Naive thymus-derived CD4-positive, alpha-beta T cell (primary cell): ENCODE measurements around the gene RACK1. TPM values are rescaled to one million over a fixed set of nuclear protein-coding genes. Genes with fewer than 3 reads are reported as not detected.
A peak's percentile ranks its signal among the peaks of the same experiment; 100 is the strongest.
"Not testable (repeated sequence)": the region's sequence is repeated elsewhere in the genome, so short reads cannot be mapped to it uniquely, and the experiment has no call there.

Experiments
- ATAC-seq: fragments of 150-1000 bp; cut with Tn5 transposase; 2 replicates; pipeline ENCODE4 v1.10.0; 2021; ENCODE audit warnings: mild to moderate bottlenecking, moderate library complexity
- CTCF ChIA-PET: fragments of 350-600 bp; sonication (Branson Sonifier 250); formaldehyde crosslinking; loops from one replicate; lab custom pipeline; 2021; ENCODE audit warnings: antibody characterized with exemption; lab: Charles Lee
- POLR2A ChIA-PET: fragments of 350-600 bp; sonication (Branson Sonifier 250); formaldehyde crosslinking; loops from one replicate; lab custom pipeline; 2021; ENCODE audit warnings: antibody characterized with exemption, inconsistent platforms; lab: Charles Lee
- DNase-seq, 9 donors: peaks; one replicate each; pipeline versions ENCODE4 v3.0.0 to v3.0.0-alpha.2; 2020 to 2022; ENCODE audit warnings: mixed read lengths in 1 of 9
- H3K27ac ChIP-seq: one replicate; pipeline ENCODE4 v1.7.0; 2013; ENCODE audit warnings: mild to moderate bottlenecking, low read depth, low read length, moderate library complexity
- H3K27me3 ChIP-seq, 2 donors: one replicate each; pipeline ENCODE4 v1.7.0; 2013; ENCODE audit warnings: low read length in 2 of 2, mild to moderate bottlenecking in 2 of 2, moderate library complexity in 2 of 2; ENCODE audit not compliant: control insufficient read depth in 2 of 2, insufficient read depth in 2 of 2
- H3K36me3 ChIP-seq, 3 experiments: 1 replicate in 2 of 3; 2 replicates in 1 of 3; pipeline ENCODE4 v1.7.0; 2013; ENCODE audit warnings: low read length in 3 of 3, mild to moderate bottlenecking in 3 of 3, moderate library complexity in 1 of 3; ENCODE audit not compliant: insufficient read depth in 3 of 3, control insufficient read depth in 2 of 3
- H3K4me1 ChIP-seq, 2 donors: one replicate each; pipeline ENCODE4 v1.7.0; 2013; ENCODE audit warnings: low read length in 2 of 2, mild to moderate bottlenecking in 2 of 2, moderate library complexity in 1 of 2; ENCODE audit not compliant: control insufficient read depth in 2 of 2, insufficient read depth in 2 of 2
- H3K4me3 ChIP-seq: 2 replicates; pipeline ENCODE4 v1.7.0; 2013; ENCODE audit warnings: mild to moderate bottlenecking, low read length
- H3K9me3 ChIP-seq, 3 experiments: 1 replicate in 2 of 3; 2 replicates in 1 of 3; pipeline ENCODE4 v1.7.0; 2013; ENCODE audit warnings: low read length in 3 of 3; ENCODE audit not compliant: control insufficient read depth in 2 of 3
- H3K27ac Mint-ChIP-seq, 9 donors: one replicate each; pipeline ENCODE4 v1.8.0; 2020 to 2022; ENCODE audit warnings: mixed read lengths in 9 of 9, mild to moderate bottlenecking in 8 of 9, moderate library complexity in 5 of 9, inconsistent platforms in 2 of 9
- H3K27me3 Mint-ChIP-seq, 5 donors: one replicate each; pipeline ENCODE4 v1.8.0; 2021 to 2022; ENCODE audit warnings: mixed read lengths in 5 of 5, mild to moderate bottlenecking in 1 of 5
- H3K36me3 Mint-ChIP-seq, 5 donors: one replicate each; pipeline ENCODE4 v1.8.0; 2020 to 2022; ENCODE audit warnings: mixed read lengths in 5 of 5, mild to moderate bottlenecking in 3 of 5, inconsistent platforms in 1 of 5
- H3K4me1 Mint-ChIP-seq, 7 donors: one replicate each; pipeline ENCODE4 v1.8.0; 2020 to 2022; ENCODE audit warnings: mixed read lengths in 7 of 7, mild to moderate bottlenecking in 3 of 7, inconsistent platforms in 1 of 7
- H3K4me3 Mint-ChIP-seq, 10 donors: one replicate each; pipeline ENCODE4 v1.8.0; 2020 to 2022; ENCODE audit warnings: mild to moderate bottlenecking in 10 of 10, mixed read lengths in 10 of 10, moderate library complexity in 6 of 10, inconsistent platforms in 2 of 10
- H3K9me3 Mint-ChIP-seq, 11 donors: one replicate each; pipeline ENCODE4 v1.8.0; 2020 to 2022; ENCODE audit warnings: mixed read lengths in 11 of 11, mild to moderate bottlenecking in 4 of 11, inconsistent platforms in 1 of 11, moderate library complexity in 1 of 11
- intact Hi-C, 2 donors: fragments of 100-400 bp; cut with micrococcal nuclease; formaldehyde crosslinking; loops; one replicate each; pipeline ENCODE4 v1.15.1; 2023
- polyA plus RNA-seq, 2 donors: library from polyadenylated mRNA; unstranded; fragments of 300-500 nt; fragmentation: Illumina TruSeq; gene quantifications; one replicate each; pipeline ENCODE4 v1.2.3, GENCODE V29; 2021
- total RNA-seq, 6 experiments: library from RNA in 5 of 6; stranded (reverse) in 5 of 6; gene quantifications; 1 replicate in 5 of 6; 2 replicates in 1 of 6; pipeline ENCODE4 v1.2.3 and lab custom pipeline; 2021 to 2026

Gene RACK1
- total and polyA plus RNA-seq, 7 experiments from 2014 or later: 1,703 to 2,829 (median 2,491) TPM

GRCh38 chr5:181211208-181211607, 32.5 kb downstream of the RACK1 start:
- Histone ChIP-seq H3K27ac (no peak overlapping the region), H3K4me1 (peaks cover under 1 to 8% of the 10 kb centered on the region in 2 donors), H3K4me3 (no peak overlapping the region), H3K36me3 (no peaks in the 10 kb centered on the region), H3K27me3 (no peaks in the 10 kb centered on the region), H3K9me3 (no peaks in the 10 kb centered on the region)
- Mint-ChIP-seq H3K36me3 (peaks cover 0 to 17% (median 0%) of the 10 kb centered on the region in 5 donors), H3K4me1 (peaks cover 14 to 53% (median 38%) of the 10 kb centered on the region in 7 donors), H3K27ac (peak overlapping the region in 3 of 9 donors; percentile 18 to 48 (median 28)), H3K27me3 (peaks cover 0 to 15% (median 4%) of the 10 kb centered on the region in 5 donors), H3K4me3 (no peak overlapping the region), H3K9me3 (peaks cover 0 to 22% (median 3%) of the 10 kb centered on the region in 11 donors)
- ChIA-PET CTCF (no interaction called here), POLR2A (interaction anchor here (0.6 to 1.2 kb wide), 5 partner anchors 9 to 45 kb away, joined by 3 to 5 read pairs (median 4); no protein-coding TSS in a partner anchor)
- intact Hi-C loops: no loop called here
- DNase-seq (peak in 1 of 9 donors; percentile 21), ATAC-seq (no peak)

- DNase-seq, H3K4me3 ChIP-seq, H3K36me3 ChIP-seq, H3K27ac ChIP-seq, H3K27me3 ChIP-seq, ATAC-seq, H3K4me3 Mint-ChIP-seq, H3K9me3 ChIP-seq, CTCF ChIA-PET, H3K4me1 ChIP-seq, intact Hi-C loops: not testable (repeated sequence)
- H3K27ac Mint-ChIP-seq: peak overlapping the region in 3 of 9 donors; percentile 28 to 48 (median 38)
- peaks cover 0 to 17% (median 0%) of the 10 kb centered on the region in 5 donors for H3K36me3 Mint-ChIP-seq
- peaks cover 0 to 20% (median 9%) of the 10 kb centered on the region in 5 donors for H3K27me3 Mint-ChIP-seq
- POLR2A ChIA-PET: interaction anchor here (0.6 to 1.2 kb wide), 5 partner anchors 10 to 45 kb away, joined by 3 to 5 read pairs (median 4); no protein-coding TSS in a partner anchor
- peaks cover 17 to 56% (median 40%) of the 10 kb centered on the region in 7 donors for H3K4me1 Mint-ChIP-seq
- peaks cover 0 to 23% (median 3%) of the 10 kb centered on the region in 11 donors for H3K9me3 Mint-ChIP-seq
Measured at GRCh38 chr5:181210698-181211097, 33.0 kb downstream of the RACK1 start.

GRCh38 chr5:181210148-181210547, 33.6 kb downstream of the RACK1 start:
- H3K27me3 ChIP-seq, H3K36me3 ChIP-seq, H3K27ac ChIP-seq, ATAC-seq, intact Hi-C loops, H3K9me3 ChIP-seq, DNase-seq, CTCF ChIA-PET, H3K4me3 ChIP-seq, H3K4me3 Mint-ChIP-seq: not testable (repeated sequence)
- POLR2A ChIA-PET: interaction anchor here (0.8 to 1.2 kb wide), 3 partner anchors 10 to 19 kb away, joined by 3 to 4 read pairs (median 4); no protein-coding TSS in a partner anchor
- H3K36me3 Mint-ChIP-seq: peaks cover 0 to 17% (median 0%) of the 10 kb centered on the region in 5 donors
- peaks cover 0 to 23% (median 3%) of the 10 kb centered on the region in 11 donors for H3K9me3 Mint-ChIP-seq
- peaks cover 20 to 60% (median 42%) of the 10 kb centered on the region in 7 donors for H3K4me1 Mint-ChIP-seq
- peaks cover 0 to 23% (median 11%) of the 10 kb centered on the region in 5 donors for H3K27me3 Mint-ChIP-seq
- peaks cover 5 to 11% of the 10 kb centered on the region in 2 donors for H3K4me1 ChIP-seq
- H3K27ac Mint-ChIP-seq: peak overlapping the region in 1 of 9 donors; percentile 38

- peaks cover 0 to 23% (median 3%) of the 10 kb centered on the region in 11 donors for H3K9me3 Mint-ChIP-seq
- intact Hi-C loops, H3K27me3 ChIP-seq, DNase-seq, H3K27ac ChIP-seq, CTCF ChIA-PET, H3K4me3 ChIP-seq, H3K9me3 ChIP-seq, H3K36me3 ChIP-seq, H3K4me3 Mint-ChIP-seq, H3K27ac Mint-ChIP-seq, ATAC-seq: not testable (repeated sequence)
- peaks cover 0 to 17% (median 0%) of the 10 kb centered on the region in 5 donors for H3K36me3 Mint-ChIP-seq
- H3K4me1 Mint-ChIP-seq: peaks cover 21 to 54% (median 38%) of the 10 kb centered on the region in 7 donors
- peaks cover 5 to 11% of the 10 kb centered on the region in 2 donors for H3K4me1 ChIP-seq
- POLR2A ChIA-PET: interaction anchor here (3.0 to 8.9 kb wide), 2 partner anchors 18 to 24 kb away, joined by 20 to 259 read pairs; no protein-coding TSS in a partner anchor
- H3K27me3 Mint-ChIP-seq: peaks cover 0 to 26% (median 11%) of the 10 kb centered on the region in 5 donors
Measured at GRCh38 chr5:181209006-181209405, 34.7 kb downstream of the RACK1 start.

GRCh38 chr5:181207960-181208253, 35.8 kb downstream of the RACK1 start:
- ChIA-PET POLR2A (interaction anchor here (0.5 to 8.9 kb wide), 16 partner anchors 9 to 1585 kb away, joined by 3 to 259 read pairs (median 8); partner anchors contain the start of genes HNRNPH1, RACK1, TRIM41 and TRIM52), CTCF (interaction anchor here (0.6 to 4.1 kb wide), 5 partner anchors 16 to 47 kb away, joined by 3 to 18 read pairs (median 4); no protein-coding TSS in a partner anchor)
- intact Hi-C loops: loop anchor here (1.0 kb wide), 5 partner anchors 9 to 48 kb away; partner anchors contain the start of gene RACK1 (in 1 of the 2)
- peaks cover 21 to 45% (median 37%) of the 10 kb centered on the region in 7 donors for H3K4me1 Mint-ChIP-seq
- H3K4me3 Mint-ChIP-seq: peak overlapping the region; percentile 88 to 99 (median 94)
- DNase-seq: no peak
- Histone ChIP-seq H3K27me3 (peaks cover 0 to 4% of the 10 kb centered on the region in 2 donors), H3K4me1 (peaks cover 5 to 11% of the 10 kb centered on the region in 2 donors), H3K4me3 (peak overlapping the region; percentile 67), H3K9me3 (no peaks in the 10 kb centered on the region), H3K27ac (peak overlapping the region; percentile 73), H3K36me3 (no peaks in the 10 kb centered on the region)
- peaks cover 0 to 33% (median 11%) of the 10 kb centered on the region in 5 donors for H3K27me3 Mint-ChIP-seq
- H3K9me3 Mint-ChIP-seq: peaks cover 0 to 23% (median 3%) of the 10 kb centered on the region in 11 donors
- H3K36me3 Mint-ChIP-seq: peaks cover 0 to 17% (median 0%) of the 10 kb centered on the region in 5 donors
- peak overlapping the region; percentile 90 to 100 (median 98) for H3K27ac Mint-ChIP-seq
- ATAC-seq: no peak

GRCh38 chr5:181207214-181207959, 36.3 kb downstream of the RACK1 start:
- Histone ChIP-seq H3K4me1 (peaks cover 5 to 11% of the 10 kb centered on the region in 2 donors), H3K27ac (peak overlapping the region; percentile 73)
- POLR2A ChIA-PET: interaction anchor here (0.6 to 8.9 kb wide), 18 partner anchors 9 to 1584 kb away, joined by 3 to 259 read pairs (median 8); partner anchors contain the start of genes HNRNPH1, RACK1, TRIM41 and TRIM52

More at GRCh38 chr5:181207214-181207959, 36.3 kb downstream of the RACK1 start:
- peaks cover 0 to 36% (median 11%) of the 10 kb centered on the region in 5 donors for H3K27me3 Mint-ChIP-seq
- peak overlapping the region; percentile 88 to 99 (median 94) for H3K4me3 Mint-ChIP-seq
- CTCF ChIA-PET: interaction anchor here (0.6 to 4.1 kb wide), 10 partner anchors 9 to 48 kb away, joined by 3 to 18 read pairs (median 5); partner anchors contain the start of gene TRIM41
- no peaks in the 10 kb centered on the region for H3K9me3 ChIP-seq
- DNase-seq (peak; percentile 38 to 87 (median 78)), ATAC-seq (peak; percentile 70)
- H3K27ac Mint-ChIP-seq: peak overlapping the region; percentile 90 to 100 (median 98)
- intact Hi-C loops: loop anchor here (1.0 kb wide), 5 partner anchors 10 to 47 kb away; partner anchors contain the start of gene RACK1 (in 1 of the 2)
- no peaks in the 10 kb centered on the region for H3K36me3 ChIP-seq
- H3K36me3 Mint-ChIP-seq: peaks cover 0 to 17% (median 0%) of the 10 kb centered on the region in 5 donors
- peaks cover 21 to 45% (median 37%) of the 10 kb centered on the region in 7 donors for H3K4me1 Mint-ChIP-seq
- H3K27me3 ChIP-seq: peaks cover 0 to 4% of the 10 kb centered on the region in 2 donors
- H3K9me3 Mint-ChIP-seq: peaks cover 0 to 23% (median 3%) of the 10 kb centered on the region in 11 donors
- peak overlapping the region; percentile 67 for H3K4me3 ChIP-seq
